ENCODE results near the gene SDK2. TPM values are rescaled to one million over a fixed set of nuclear protein-coding genes. Genes with fewer than 3 reads are reported as not detected.

The SDK2 gene
- total and polyA plus RNA-seq, 2 of the 8 experiments (the other 6 are each of a cell fraction or from before 2014, with no cell fraction given) = 3.9 to 4.1 TPM

DNA sequence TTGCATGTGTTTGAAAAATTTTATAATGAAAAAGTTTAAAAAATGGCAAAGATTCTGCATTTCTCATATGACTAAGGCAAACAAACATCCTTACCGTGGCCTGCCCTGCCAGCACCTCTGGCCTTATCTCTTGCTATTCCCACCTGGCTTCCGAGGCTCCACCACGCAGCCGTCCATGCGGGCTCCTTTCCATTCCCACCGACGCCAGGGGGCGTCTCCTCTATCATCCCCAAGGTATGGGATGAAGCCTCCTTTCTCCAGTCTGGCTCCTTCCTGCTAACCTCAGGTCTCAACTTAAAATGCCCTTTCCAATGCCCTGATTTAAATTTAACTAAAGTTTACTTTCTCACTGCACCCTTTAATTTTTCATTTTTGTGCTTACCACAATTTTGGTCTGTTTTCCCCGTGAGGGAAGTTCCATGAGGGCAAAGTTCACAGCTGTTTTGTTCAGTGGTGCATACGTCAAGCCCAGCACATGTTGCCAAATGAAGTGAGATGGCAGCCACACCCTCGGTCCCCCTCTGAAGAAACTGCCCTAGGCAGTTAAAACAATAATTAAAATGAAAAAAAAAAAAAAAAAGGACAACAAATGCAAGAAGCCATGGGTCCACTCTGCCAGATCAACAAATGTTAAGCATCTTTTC lies 13.3 kb upstream of the SDK2 start:
- CTCF ChIA-PET (ENCODE audit: partially characterized antibody) = interaction anchor here (0.6 to 4.8 kb wide), 17 partner anchors 10 to 523 kb away, joined by 3 to 68 read pairs (median 3); no protein-coding TSS in a partner anchor
- TF ChIP-seq, protein P1, sequence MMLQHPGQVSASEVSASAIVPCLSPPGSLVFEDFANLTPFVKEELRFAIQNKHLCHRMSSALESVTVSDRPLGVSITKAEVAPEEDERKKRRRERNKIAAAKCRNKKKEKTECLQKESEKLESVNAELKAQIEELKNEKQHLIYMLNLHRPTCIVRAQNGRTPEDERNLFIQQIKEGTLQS (IDR thresholded peaks at IDR 0.05; ENCODE audit: insufficient read depth, low read depth, low read length) = no peak
- no peak for TF ChIP-seq ASH2L (IDR thresholded peaks at IDR 0.05; ENCODE audit: low read length)
- TF ChIP-seq HDAC2 (IDR thresholded peaks at IDR 0.05; ENCODE audit: borderline replicate concordance in 1 of 2, low read depth in 2 of 2, low read length in 2 of 2) = no peak
- TF ChIP-seq CHD2 (IDR thresholded peaks at IDR 0.05; ENCODE audit: low read length) = no peak
- TF ChIP-seq, protein P2, sequence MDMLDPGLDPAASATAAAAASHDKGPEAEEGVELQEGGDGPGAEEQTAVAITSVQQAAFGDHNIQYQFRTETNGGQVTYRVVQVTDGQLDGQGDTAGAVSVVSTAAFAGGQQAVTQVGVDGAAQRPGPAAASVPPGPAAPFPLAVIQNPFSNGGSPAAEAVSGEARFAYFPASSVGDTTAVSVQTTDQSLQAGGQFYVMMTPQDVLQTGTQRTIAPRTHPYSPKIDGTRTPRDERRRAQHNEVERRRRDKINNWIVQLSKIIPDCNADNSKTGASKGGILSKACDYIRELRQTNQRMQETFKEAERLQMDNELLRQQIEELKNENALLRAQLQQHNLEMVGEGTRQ (IDR thresholded peaks at IDR 0.05; ENCODE audit: low read length) = no peak
- TF ChIP-seq RAD21 (IDR thresholded peaks at IDR 0.05 in 1 of 2, conservative IDR thresholded peaks at IDR 0.05 in 1 of 2; ENCODE audit: low read depth in 2 of 2, low read length in 2 of 2) = peak; percentile 70 to 80
- TF ChIP-seq POU5F1 (IDR thresholded peaks at IDR 0.05; ENCODE audit: low read depth, low read length) = no peak
- TF ChIP-seq TCF12 (IDR thresholded peaks at IDR 0.05; ENCODE audit: low read depth, low read length) = no peak
- TF ChIP-seq, protein P3, sequence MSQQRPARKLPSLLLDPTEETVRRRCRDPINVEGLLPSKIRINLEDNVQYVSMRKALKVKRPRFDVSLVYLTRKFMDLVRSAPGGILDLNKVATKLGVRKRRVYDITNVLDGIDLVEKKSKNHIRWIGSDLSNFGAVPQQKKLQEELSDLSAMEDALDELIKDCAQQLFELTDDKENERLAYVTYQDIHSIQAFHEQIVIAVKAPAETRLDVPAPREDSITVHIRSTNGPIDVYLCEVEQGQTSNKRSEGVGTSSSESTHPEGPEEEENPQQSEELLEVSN (IDR thresholded peaks at IDR 0.05) = peak; percentile 83
- no peak for TF ChIP-seq HDAC6 (IDR thresholded peaks at IDR 0.05; ENCODE audit: low read depth, low read length)

More for the DNA sequence above, 13.3 kb upstream of the SDK2 start:
- H3K23me2 ChIP-seq (ENCODE audit: low read depth, low read length) = no peaks in the 10 kb centered on the region
- no peaks in the 10 kb centered on the region; a peak in 2 of 8 replicates for H3K36me3 ChIP-seq (ENCODE audit: control insufficient read depth in 2 of 4, insufficient read depth in 4 of 4, low read length in 3 of 4)
- H3K23ac ChIP-seq (ENCODE audit: insufficient read length) = no peak overlapping the region
- no peak overlapping the region for H3K18ac ChIP-seq (ENCODE audit: extremely low read depth, low read length)
- no peak overlapping the region for H2BK12ac ChIP-seq (ENCODE audit: low read depth, low read length)
- DNase-seq (ENCODE audit: low read depth in 1 of 2, low spot score in 2 of 2) (peak in 1 of 2 experiments; percentile 89), FAIRE-seq (peak; percentile 28)
- no peak overlapping the region for H2BK5ac ChIP-seq (ENCODE audit: low read depth, low read length)
- H3K4ac ChIP-seq (replicated peaks; ENCODE audit: insufficient read length, low read depth, low read length) = no peak overlapping the region
- no peaks in the 10 kb centered on the region for H3K79me2 ChIP-seq (ENCODE audit: control insufficient read depth in 1 of 2, insufficient read depth in 2 of 2, low read length in 2 of 2)
- H4K91ac ChIP-seq (replicated peaks; ENCODE audit: insufficient read length, low read length) = no peak overlapping the region
- H2BK20ac ChIP-seq (ENCODE audit: low read length) = no peak overlapping the region
- H3K14ac ChIP-seq (ENCODE audit: insufficient read length) = no peak overlapping the region
- no peak overlapping the region for H2AFZ ChIP-seq (ENCODE audit: low read length)
- H2BK120ac ChIP-seq (replicated peaks; ENCODE audit: low read depth, low read length) = no peak overlapping the region
- no peak overlapping the region for H3K56ac ChIP-seq (replicated peaks; ENCODE audit: insufficient read length, low read depth, low read length)
- H3K4me3 ChIP-seq (ENCODE audit: extremely low read depth in 1 of 4, insufficient read depth in 2 of 4, low read depth in 3 of 4, low read length in 4 of 4) = no peak overlapping the region
- no peak overlapping the region for H3K27ac ChIP-seq (ENCODE audit: low read depth, low read length)
- H3K27me3 ChIP-seq (replicated peaks in 1 of 4; ENCODE audit: control insufficient read depth in 3 of 4, extremely low read depth in 1 of 4, insufficient read depth in 3 of 4, low read length in 3 of 4) = no peaks in the 10 kb centered on the region
- no peak overlapping the region for H3K4me2 ChIP-seq (ENCODE audit: insufficient read depth in 1 of 2, low read depth in 2 of 2, low read length in 2 of 2)
- peaks cover 3 to 4% of the 10 kb centered on the region in 2 experiments; a peak in 2 of 4 replicates for H3K9me3 ChIP-seq (ENCODE audit: insufficient read depth in 2 of 2, low read depth in 1 of 2, low read length in 1 of 2)
- H3K9ac ChIP-seq (replicated peaks in 1 of 4; ENCODE audit: extremely low read depth in 1 of 4, low read depth in 3 of 4, low read length in 3 of 4) = no peak overlapping the region
- no peak overlapping the region for H4K5ac ChIP-seq (ENCODE audit: insufficient read length, low read depth, low read length)
- H3K79me1 ChIP-seq (ENCODE audit: low read depth, low read length) = no peaks in the 10 kb centered on the region
- 33% methylated on average over 11 of the region's 11 CpGs; no CpG with 5 or more reads in 1 of the 2 experiments for WGBS, 2 experiments (ENCODE audit: extremely low coverage in 1 of 2, insufficient coverage in 1 of 2, insufficient read length in 1 of 2, insufficient replicate concordance in 2 of 2, low coverage in 1 of 2, low lambda C conversion rate in 2 of 2, missing lambda C conversion rate in 1 of 2)
- H4K20me1 ChIP-seq (replicated peaks in 1 of 2; ENCODE audit: control insufficient read depth in 1 of 2, insufficient read depth in 2 of 2, low read length in 2 of 2) = no peaks in the 10 kb centered on the region
- H4K8ac ChIP-seq (ENCODE audit: extremely low read depth, insufficient read depth, low read length) = no peak overlapping the region
- no peaks in the 10 kb centered on the region; a peak in 2 of 7 replicates for H3K4me1 ChIP-seq (replicated peaks in 1 of 4; ENCODE audit: control insufficient read depth in 3 of 4, insufficient read depth in 4 of 4, low read length in 3 of 4)
- POLR2A ChIA-PET (ENCODE audit: partially characterized antibody) = interaction anchor here (0.7 kb wide), 1 partner anchor 37 kb away, joined by 3 read pairs; no protein-coding TSS in a partner anchor
- H2AK5ac ChIP-seq (ENCODE audit: low read depth, low read length) = no peak overlapping the region
- H2BK15ac ChIP-seq (ENCODE audit: low read length) = no peak overlapping the region
